ENCODE measurements around the gene ATG16L1.

DNA sequence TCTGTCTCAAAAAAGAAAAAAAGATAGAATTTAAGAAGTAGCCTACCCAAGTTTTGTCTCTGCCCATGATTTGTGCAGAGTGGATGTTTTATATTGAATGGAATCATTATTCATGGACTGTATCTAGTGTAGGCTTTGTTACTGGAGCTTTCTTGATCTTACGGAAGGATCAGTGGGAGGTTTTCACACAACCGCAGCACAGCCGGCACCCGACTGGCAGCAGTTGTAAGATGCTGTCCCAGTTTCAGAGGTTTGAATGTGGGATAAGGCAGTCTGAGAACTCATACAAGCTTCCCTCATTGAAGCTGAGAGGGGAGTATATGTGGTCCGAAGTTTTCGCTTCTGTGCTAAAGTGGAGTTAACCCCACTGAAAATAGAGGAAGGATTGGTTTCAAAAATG lies 36.4 kb downstream of the ATG16L1 start:
- TF ChIP-seq, protein P1, sequence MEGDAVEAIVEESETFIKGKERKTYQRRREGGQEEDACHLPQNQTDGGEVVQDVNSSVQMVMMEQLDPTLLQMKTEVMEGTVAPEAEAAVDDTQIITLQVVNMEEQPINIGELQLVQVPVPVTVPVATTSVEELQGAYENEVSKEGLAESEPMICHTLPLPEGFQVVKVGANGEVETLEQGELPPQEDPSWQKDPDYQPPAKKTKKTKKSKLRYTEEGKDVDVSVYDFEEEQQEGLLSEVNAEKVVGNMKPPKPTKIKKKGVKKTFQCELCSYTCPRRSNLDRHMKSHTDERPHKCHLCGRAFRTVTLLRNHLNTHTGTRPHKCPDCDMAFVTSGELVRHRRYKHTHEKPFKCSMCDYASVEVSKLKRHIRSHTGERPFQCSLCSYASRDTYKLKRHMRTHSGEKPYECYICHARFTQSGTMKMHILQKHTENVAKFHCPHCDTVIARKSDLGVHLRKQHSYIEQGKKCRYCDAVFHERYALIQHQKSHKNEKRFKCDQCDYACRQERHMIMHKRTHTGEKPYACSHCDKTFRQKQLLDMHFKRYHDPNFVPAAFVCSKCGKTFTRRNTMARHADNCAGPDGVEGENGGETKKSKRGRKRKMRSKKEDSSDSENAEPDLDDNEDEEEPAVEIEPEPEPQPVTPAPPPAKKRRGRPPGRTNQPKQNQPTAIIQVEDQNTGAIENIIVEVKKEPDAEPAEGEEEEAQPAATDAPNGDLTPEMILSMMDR (optimal IDR thresholded peaks at IDR 0.05 in 1 of 3, IDR thresholded peaks at IDR 0.05 in 1 of 3, conservative IDR thresholded peaks at IDR 0.05 in 1 of 3; ENCODE audit: extremely low read depth in 1 of 3, insufficient read depth in 2 of 3, low read length in 3 of 3): no peak
- no peak for TF ChIP-seq EZH2 (IDR thresholded peaks at IDR 0.05; ENCODE audit: low read length)

Measured in keratinocyte (primary cell).